WTC11 (cell line): ENCODE data around the gene ORAI2. TPM values are rescaled to one million over a fixed set of nuclear protein-coding genes. Genes with fewer than 3 reads are reported as not detected.

Source experiments
- ATAC-seq: fragments of 200-7000 bp; cut with Tn5 transposase; 2 replicates; pipeline ENCODE4 v1.10.0; 2021; ENCODE audit warnings: mild to moderate bottlenecking, moderate library complexity
- CTCF ChIA-PET: fragments of 300-600 bp; sonication (Branson Sonifier 250); formaldehyde crosslinking; loops from one replicate; lab custom pipeline; 2021; ENCODE audit warnings: antibody characterized with exemption; lab: Charles Lee
- POLR2A ChIA-PET: fragments of 350-600 bp; sonication (Branson Sonifier 250); formaldehyde crosslinking; loops from one replicate; lab custom pipeline; 2021; ENCODE audit warnings: antibody characterized with exemption; lab: Charles Lee
- DNase-seq: peaks from one replicate; pipeline ENCODE4 v3.0.0; 2021; ENCODE audit warnings: low spot score
- H3K27ac Mint-ChIP-seq: 2 replicates; pipeline ENCODE4 v1.8.0; 2021; ENCODE audit warnings: mixed read lengths
- H3K27me3 Mint-ChIP-seq: 2 replicates; pipeline ENCODE4 v1.8.0; 2021; ENCODE audit warnings: low read depth, mild to moderate bottlenecking, moderate library complexity, mixed read lengths
- H3K36me3 Mint-ChIP-seq: 2 replicates; pipeline ENCODE4 v1.8.0; 2021; ENCODE audit warnings: mixed read lengths
- H3K4me1 Mint-ChIP-seq: 2 replicates; pipeline ENCODE4 v1.8.0; 2022; ENCODE audit warnings: mixed read lengths
- H3K4me3 Mint-ChIP-seq: 2 replicates; pipeline ENCODE4 v1.8.0; 2021; ENCODE audit warnings: mild to moderate bottlenecking, moderate library complexity, mixed read lengths
- H3K9me3 Mint-ChIP-seq: 2 replicates; pipeline ENCODE4 v1.8.0; 2021; ENCODE audit warnings: mixed read lengths
- ATF1 ChIP-seq: sonication (generic); formaldehyde crosslinking; IDR thresholded peaks from 2 replicates; pipeline ENCODE4 v1.8.1; 2023; ENCODE audit warnings: mild to moderate bottlenecking, moderate library complexity, missing genetic modification reagents
- CREB1 ChIP-seq: sonication (generic); formaldehyde crosslinking; IDR thresholded peaks from 2 replicates; pipeline ENCODE4 v1.8.0; 2023; ENCODE audit warnings: mild to moderate bottlenecking, missing genetic modification reagents
- CREM ChIP-seq: sonication (generic); formaldehyde crosslinking; IDR thresholded peaks from 2 replicates; pipeline ENCODE4 v1.8.1; 2022; ENCODE audit warnings: mild to moderate bottlenecking, missing genetic modification reagents, moderate library complexity
- ELF4 ChIP-seq: sonication (generic); formaldehyde crosslinking; IDR thresholded peaks from 2 replicates; pipeline ENCODE4 v1.8.1; 2022; ENCODE audit warnings: low read depth, mild to moderate bottlenecking, moderate library complexity, missing genetic modification reagents
- EMX1 ChIP-seq: fragments of 250-450 bp; sonication (Bioruptor Pico); IDR thresholded peaks from 2 replicates; pipeline ENCODE4 v1.8.0; 2021; ENCODE audit warnings: mild to moderate bottlenecking
- FOXK1 ChIP-seq: sonication (generic); formaldehyde crosslinking; IDR thresholded peaks from 2 replicates; pipeline ENCODE4 v1.8.0; 2022; ENCODE audit warnings: mild to moderate bottlenecking, moderate library complexity, missing genetic modification reagents
- GABPB1 ChIP-seq: sonication (generic); formaldehyde crosslinking; IDR thresholded peaks from 2 replicates; pipeline ENCODE4 v1.8.1; 2023; ENCODE audit warnings: mild to moderate bottlenecking, missing genetic modification reagents
- GTF2I ChIP-seq: fragments of 250-450 bp; sonication (Bioruptor Pico); conservative IDR thresholded peaks from 2 replicates; pipeline ENCODE4 v1.4.0; 2021; ENCODE audit warnings: mild to moderate bottlenecking
- KAT7 ChIP-seq: sonication (generic); formaldehyde crosslinking; IDR thresholded peaks from 2 replicates; pipeline ENCODE4 v1.8.1; 2023; ENCODE audit warnings: missing genetic modification reagents, mild to moderate bottlenecking, borderline replicate concordance
- NFATC4 ChIP-seq: fragments of 250-450 bp; sonication (Bioruptor Pico); IDR thresholded peaks from 2 replicates; pipeline ENCODE4 v1.9.0; 2021; ENCODE audit warnings: mild to moderate bottlenecking
- SOX15 ChIP-seq: fragments of 250-450 bp; sonication (Bioruptor Pico); IDR thresholded peaks from 2 replicates; pipeline ENCODE4 v1.9.0; 2021; ENCODE audit warnings: mild to moderate bottlenecking
- SP1 ChIP-seq: sonication (generic); formaldehyde crosslinking; conservative IDR thresholded peaks from 2 replicates; pipeline ENCODE4 v1.8.1; 2022; ENCODE audit warnings: missing genetic modification reagents
- TEAD1 ChIP-seq: sonication (generic); formaldehyde crosslinking; IDR thresholded peaks from 2 replicates; pipeline ENCODE4 v1.8.0; 2022; ENCODE audit warnings: mild to moderate bottlenecking, missing genetic modification reagents
- ZBTB21 ChIP-seq: sonication (generic); formaldehyde crosslinking; IDR thresholded peaks from 2 replicates; pipeline ENCODE4 v1.8.1; 2023; ENCODE audit warnings: mild to moderate bottlenecking, missing genetic modification reagents, borderline replicate concordance
- ZNF317 ChIP-seq: sonication (generic); formaldehyde crosslinking; IDR thresholded peaks from 2 replicates; pipeline ENCODE4 v1.8.1; 2023; ENCODE audit warnings: low read depth, mild to moderate bottlenecking, moderate library complexity, missing genetic modification reagents, borderline replicate concordance
- ZNF416 ChIP-seq: fragments of 250-450 bp; sonication (Bioruptor Pico); IDR thresholded peaks from 2 replicates; pipeline ENCODE4 v1.9.0; 2021; ENCODE audit warnings: mild to moderate bottlenecking, inconsistent platforms
- total RNA-seq: library from RNA; stranded (reverse); gene quantifications from 3 replicates; pipeline ENCODE4 v1.2.3, GENCODE V29; 2021
- TF ChIP-seq, protein P1 (sequence below): fragments of 250-450 bp; sonication (Bioruptor Pico); IDR thresholded peaks from 2 replicates; pipeline ENCODE4 v1.9.0; 2021; ENCODE audit warnings: moderate library complexity, mild to moderate bottlenecking, inconsistent platforms, borderline replicate concordance
- TF ChIP-seq, protein P2 (sequence below): sonication (generic); formaldehyde crosslinking; IDR thresholded peaks from 2 replicates; pipeline ENCODE4 v1.8.1; 2022; ENCODE audit warnings: missing genetic modification reagents, borderline replicate concordance
- TF ChIP-seq, protein P3 (sequence below): fragments of 250-450 bp; sonication (Bioruptor Pico); IDR thresholded peaks from 2 replicates; pipeline ENCODE4 v1.8.0; 2021; ENCODE audit warnings: mild to moderate bottlenecking
- TF ChIP-seq, protein P4 (sequence below): sonication (generic); formaldehyde crosslinking; IDR thresholded peaks from 2 replicates; pipeline ENCODE4 v1.8.1; 2023; ENCODE audit warnings: mild to moderate bottlenecking, moderate library complexity, missing genetic modification reagents
- TF ChIP-seq, protein P5 (sequence below): sonication (generic); formaldehyde crosslinking; IDR thresholded peaks from 2 replicates; pipeline ENCODE4 v1.8.1; 2023; ENCODE audit warnings: mild to moderate bottlenecking, missing genetic modification reagents, borderline replicate concordance
- TF ChIP-seq, protein P6 (sequence below): sonication (generic); formaldehyde crosslinking; IDR thresholded peaks from 2 replicates; pipeline ENCODE4 v1.8.0; 2022; ENCODE audit warnings: mild to moderate bottlenecking, missing genetic modification reagents
- TF ChIP-seq, protein P7 (sequence below): sonication (generic); formaldehyde crosslinking; IDR thresholded peaks from 2 replicates; pipeline ENCODE4 v1.8.1; 2022; ENCODE audit warnings: mild to moderate bottlenecking, moderate library complexity, missing genetic modification reagents
- TF ChIP-seq, protein P8 (sequence below): sonication (generic); formaldehyde crosslinking; IDR thresholded peaks from 2 replicates; pipeline ENCODE4 v1.8.1; 2022; ENCODE audit warnings: low read depth, missing genetic modification reagents, borderline replicate concordance

ORAI2 gene
- total RNA-seq, 1 experiment from 2014 or later = 22.2 TPM

DNA sequence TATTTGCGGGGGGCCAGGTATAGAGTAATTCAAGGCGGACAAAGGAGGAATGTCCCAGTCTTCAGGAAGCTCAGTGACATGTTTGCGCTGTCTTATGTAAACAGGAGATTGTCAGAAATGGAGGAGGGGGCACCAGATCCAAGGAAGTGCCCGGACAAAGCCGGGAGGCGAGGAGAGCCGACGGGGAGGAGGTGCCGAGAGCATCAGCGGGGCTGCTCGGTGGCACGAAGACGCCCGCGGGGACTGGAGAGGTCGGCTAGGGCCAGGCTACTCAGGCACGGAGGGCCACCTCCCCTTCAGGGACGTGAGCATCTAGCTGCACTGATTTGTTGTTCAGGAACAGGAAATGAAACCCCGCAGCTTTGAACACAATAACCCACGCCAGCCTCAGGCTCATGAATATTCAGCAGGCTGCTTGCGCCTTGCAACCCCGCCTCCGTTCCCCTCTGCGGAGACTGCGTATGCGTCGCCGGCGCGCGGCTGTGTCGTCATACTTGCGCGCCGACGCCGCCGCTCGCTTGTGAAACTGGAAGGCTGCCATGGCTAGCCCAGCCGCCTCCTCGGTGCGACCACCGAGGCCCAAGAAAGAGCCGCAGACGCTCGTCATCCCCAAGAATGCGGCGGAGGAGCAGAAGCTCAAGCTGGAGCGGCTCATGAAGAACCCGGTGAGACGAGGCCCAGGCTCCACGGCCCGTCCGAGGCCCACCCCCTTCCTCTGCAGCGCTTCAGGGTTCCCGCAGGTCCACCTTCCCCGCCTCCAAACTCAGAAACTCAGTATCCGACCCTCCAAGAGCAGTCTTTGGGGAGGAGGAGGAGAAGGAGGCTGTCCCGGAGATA lies 37.3 kb upstream of the ORAI2 start, which contains the start of gene PRKRIP1:
TSS of gene PRKRIP1 (plus strand) at position 491 of the 837 bp plus-strand sequence. CDS start at position 540, 49 bp downstream.
- H3K4me3 Mint-ChIP-seq = peak within 1 kb of the TSS; percentile 88
- peaks cover 5% of the 10 kb centered on the region for H3K4me1 Mint-ChIP-seq
- H3K36me3 Mint-ChIP-seq = peaks cover 24% of the 10 kb centered on the region
- ATAC-seq (peak; percentile 97), DNase-seq (peak; percentile 87)
- CTCF ChIA-PET = interaction anchor here (0.7 to 2.9 kb wide), 13 partner anchors 9 to 123 kb away, joined by 3 to 13 read pairs (median 3); partner anchors contain the start of genes ALKBH4 and ORAI2
- H3K27me3 Mint-ChIP-seq = no peaks in the 10 kb centered on the region
- POLR2A ChIA-PET = interaction anchor here (0.5 to 2.0 kb wide), 9 partner anchors 9 to 103 kb away, joined by 3 to 9 read pairs (median 4); no protein-coding TSS in a partner anchor
- no peaks in the 10 kb centered on the region for H3K9me3 Mint-ChIP-seq
- H3K27ac Mint-ChIP-seq = peak within 1 kb of the TSS; percentile 99
- TF ChIP-seq ATF1 (CRISPR knock-in tag) (0 out of 2 replicates have a peak, but pooled peaks have one; percentile 60), ZBTB21 (CRISPR knock-in tag) (0 out of 2 replicates have a peak, but pooled peaks have one; percentile 13), GTF2I (CRISPR knock-in tag) (no peak), TEAD1 (no peak; the same call in 1 of the 2 replicates), ZNF317 (CRISPR knock-in tag) (no peak), SP1 (CRISPR knock-in tag) (peak; percentile 75), EMX1 (peak; percentile 29), NFATC4 (CRISPR knock-in tag) (0 out of 2 replicates have a peak, but pooled peaks have one; percentile 45), GABPB1 (CRISPR knock-in tag) (no peak), SOX15 (CRISPR knock-in tag) (no peak), CREM (CRISPR knock-in tag) (peak; percentile 98), KAT7 (0 out of 2 replicates have a peak, but pooled peaks have one; percentile 19), ELF4 (no peak), CREB1 (CRISPR knock-in tag) (peak; percentile 37), ZNF416 (0 out of 2 replicates have a peak, but pooled peaks have one; percentile 64), FOXK1 (CRISPR knock-in tag) (peak; percentile 45; the same call in 1 of the 2 replicates)
- TF ChIP-seq, protein P1, sequence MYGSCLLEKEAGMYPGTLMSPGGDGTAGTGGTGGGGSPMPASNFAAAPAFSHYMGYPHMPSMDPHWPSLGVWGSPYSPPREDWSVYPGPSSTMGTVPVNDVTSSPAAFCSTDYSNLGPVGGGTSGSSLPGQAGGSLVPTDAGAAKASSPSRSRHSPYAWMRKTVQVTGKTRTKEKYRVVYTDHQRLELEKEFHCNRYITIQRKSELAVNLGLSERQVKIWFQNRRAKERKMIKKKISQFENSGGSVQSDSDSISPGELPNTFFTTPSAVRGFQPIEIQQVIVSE (CRISPR knock-in tag) = peak; percentile 20; the same call in 1 of the 2 replicates
- TF ChIP-seq, protein P2, sequence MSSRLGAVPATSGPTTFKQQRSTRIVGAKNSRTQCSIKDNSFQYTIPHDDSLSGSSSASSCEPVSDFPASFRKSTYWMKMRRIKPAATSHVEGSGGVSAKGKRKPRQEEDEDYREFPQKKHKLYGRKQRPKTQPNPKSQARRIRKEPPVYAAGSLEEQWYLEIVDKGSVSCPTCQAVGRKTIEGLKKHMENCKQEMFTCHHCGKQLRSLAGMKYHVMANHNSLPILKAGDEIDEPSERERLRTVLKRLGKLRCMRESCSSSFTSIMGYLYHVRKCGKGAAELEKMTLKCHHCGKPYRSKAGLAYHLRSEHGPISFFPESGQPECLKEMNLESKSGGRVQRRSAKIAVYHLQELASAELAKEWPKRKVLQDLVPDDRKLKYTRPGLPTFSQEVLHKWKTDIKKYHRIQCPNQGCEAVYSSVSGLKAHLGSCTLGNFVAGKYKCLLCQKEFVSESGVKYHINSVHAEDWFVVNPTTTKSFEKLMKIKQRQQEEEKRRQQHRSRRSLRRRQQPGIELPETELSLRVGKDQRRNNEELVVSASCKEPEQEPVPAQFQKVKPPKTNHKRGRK (CRISPR knock-in tag) = no peak
- TF ChIP-seq, protein P3, sequence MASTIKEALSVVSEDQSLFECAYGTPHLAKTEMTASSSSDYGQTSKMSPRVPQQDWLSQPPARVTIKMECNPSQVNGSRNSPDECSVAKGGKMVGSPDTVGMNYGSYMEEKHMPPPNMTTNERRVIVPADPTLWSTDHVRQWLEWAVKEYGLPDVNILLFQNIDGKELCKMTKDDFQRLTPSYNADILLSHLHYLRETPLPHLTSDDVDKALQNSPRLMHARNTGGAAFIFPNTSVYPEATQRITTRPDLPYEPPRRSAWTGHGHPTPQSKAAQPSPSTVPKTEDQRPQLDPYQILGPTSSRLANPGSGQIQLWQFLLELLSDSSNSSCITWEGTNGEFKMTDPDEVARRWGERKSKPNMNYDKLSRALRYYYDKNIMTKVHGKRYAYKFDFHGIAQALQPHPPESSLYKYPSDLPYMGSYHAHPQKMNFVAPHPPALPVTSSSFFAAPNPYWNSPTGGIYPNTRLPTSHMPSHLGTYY = 0 out of 2 replicates have a peak, but pooled peaks have one; percentile 22
- TF ChIP-seq, protein P4, sequence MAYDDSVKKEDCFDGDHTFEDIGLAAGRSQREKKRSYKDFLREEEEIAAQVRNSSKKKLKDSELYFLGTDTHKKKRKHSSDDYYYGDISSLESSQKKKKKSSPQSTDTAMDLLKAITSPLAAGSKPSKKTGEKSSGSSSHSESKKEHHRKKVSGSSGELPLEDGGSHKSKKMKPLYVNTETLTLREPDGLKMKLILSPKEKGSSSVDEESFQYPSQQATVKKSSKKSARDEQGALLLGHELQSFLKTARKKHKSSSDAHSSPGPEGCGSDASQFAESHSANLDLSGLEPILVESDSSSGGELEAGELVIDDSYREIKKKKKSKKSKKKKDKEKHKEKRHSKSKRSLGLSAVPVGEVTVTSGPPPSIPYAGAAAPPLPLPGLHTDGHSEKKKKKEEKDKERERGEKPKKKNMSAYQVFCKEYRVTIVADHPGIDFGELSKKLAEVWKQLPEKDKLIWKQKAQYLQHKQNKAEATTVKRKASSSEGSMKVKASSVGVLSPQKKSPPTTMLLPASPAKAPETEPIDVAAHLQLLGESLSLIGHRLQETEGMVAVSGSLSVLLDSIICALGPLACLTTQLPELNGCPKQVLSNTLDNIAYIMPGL = peak; percentile 10; the same call in 1 of the 2 replicates
- TF ChIP-seq, protein P5, sequence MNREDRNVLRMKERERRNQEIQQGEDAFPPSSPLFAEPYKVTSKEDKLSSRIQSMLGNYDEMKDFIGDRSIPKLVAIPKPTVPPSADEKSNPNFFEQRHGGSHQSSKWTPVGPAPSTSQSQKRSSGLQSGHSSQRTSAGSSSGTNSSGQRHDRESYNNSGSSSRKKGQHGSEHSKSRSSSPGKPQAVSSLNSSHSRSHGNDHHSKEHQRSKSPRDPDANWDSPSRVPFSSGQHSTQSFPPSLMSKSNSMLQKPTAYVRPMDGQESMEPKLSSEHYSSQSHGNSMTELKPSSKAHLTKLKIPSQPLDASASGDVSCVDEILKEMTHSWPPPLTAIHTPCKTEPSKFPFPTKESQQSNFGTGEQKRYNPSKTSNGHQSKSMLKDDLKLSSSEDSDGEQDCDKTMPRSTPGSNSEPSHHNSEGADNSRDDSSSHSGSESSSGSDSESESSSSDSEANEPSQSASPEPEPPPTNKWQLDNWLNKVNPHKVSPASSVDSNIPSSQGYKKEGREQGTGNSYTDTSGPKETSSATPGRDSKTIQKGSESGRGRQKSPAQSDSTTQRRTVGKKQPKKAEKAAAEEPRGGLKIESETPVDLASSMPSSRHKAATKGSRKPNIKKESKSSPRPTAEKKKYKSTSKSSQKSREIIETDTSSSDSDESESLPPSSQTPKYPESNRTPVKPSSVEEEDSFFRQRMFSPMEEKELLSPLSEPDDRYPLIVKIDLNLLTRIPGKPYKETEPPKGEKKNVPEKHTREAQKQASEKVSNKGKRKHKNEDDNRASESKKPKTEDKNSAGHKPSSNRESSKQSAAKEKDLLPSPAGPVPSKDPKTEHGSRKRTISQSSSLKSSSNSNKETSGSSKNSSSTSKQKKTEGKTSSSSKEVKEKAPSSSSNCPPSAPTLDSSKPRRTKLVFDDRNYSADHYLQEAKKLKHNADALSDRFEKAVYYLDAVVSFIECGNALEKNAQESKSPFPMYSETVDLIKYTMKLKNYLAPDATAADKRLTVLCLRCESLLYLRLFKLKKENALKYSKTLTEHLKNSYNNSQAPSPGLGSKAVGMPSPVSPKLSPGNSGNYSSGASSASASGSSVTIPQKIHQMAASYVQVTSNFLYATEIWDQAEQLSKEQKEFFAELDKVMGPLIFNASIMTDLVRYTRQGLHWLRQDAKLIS (CRISPR knock-in tag) = no peak
- TF ChIP-seq, protein P6, sequence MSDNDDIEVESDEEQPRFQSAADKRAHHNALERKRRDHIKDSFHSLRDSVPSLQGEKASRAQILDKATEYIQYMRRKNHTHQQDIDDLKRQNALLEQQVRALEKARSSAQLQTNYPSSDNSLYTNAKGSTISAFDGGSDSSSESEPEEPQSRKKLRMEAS = peak; percentile 51
- TF ChIP-seq, protein P7, sequence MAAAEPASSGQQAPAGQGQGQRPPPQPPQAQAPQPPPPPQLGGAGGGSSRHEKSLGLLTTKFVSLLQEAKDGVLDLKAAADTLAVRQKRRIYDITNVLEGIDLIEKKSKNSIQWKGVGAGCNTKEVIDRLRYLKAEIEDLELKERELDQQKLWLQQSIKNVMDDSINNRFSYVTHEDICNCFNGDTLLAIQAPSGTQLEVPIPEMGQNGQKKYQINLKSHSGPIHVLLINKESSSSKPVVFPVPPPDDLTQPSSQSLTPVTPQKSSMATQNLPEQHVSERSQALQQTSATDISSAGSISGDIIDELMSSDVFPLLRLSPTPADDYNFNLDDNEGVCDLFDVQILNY (CRISPR knock-in tag) = peak; percentile 60; the same call in 1 of the 2 replicates
- TF ChIP-seq, protein P8, sequence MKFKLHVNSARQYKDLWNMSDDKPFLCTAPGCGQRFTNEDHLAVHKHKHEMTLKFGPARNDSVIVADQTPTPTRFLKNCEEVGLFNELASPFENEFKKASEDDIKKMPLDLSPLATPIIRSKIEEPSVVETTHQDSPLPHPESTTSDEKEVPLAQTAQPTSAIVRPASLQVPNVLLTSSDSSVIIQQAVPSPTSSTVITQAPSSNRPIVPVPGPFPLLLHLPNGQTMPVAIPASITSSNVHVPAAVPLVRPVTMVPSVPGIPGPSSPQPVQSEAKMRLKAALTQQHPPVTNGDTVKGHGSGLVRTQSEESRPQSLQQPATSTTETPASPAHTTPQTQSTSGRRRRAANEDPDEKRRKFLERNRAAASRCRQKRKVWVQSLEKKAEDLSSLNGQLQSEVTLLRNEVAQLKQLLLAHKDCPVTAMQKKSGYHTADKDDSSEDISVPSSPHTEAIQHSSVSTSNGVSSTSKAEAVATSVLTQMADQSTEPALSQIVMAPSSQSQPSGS (CRISPR knock-in tag) = no peak
